ENCODE measurements around the gene TRPV6.

GRCh38 chr7:142822714-142823113 is 62.8 kb downstream of the TRPV6 start:
- TF ChIP-seq CTCF (IDR thresholded peaks at IDR 0.05) (no peak), POLR2A (IDR thresholded peaks at IDR 0.05) (no peak)
